HG02571 (cell line): ENCODE data around the gene FKBP1A.
"Not testable (repeated sequence)": the region's sequence is repeated elsewhere in the genome, so short reads cannot be mapped to it uniquely, and the experiment has no call there.

Experiments
- ATAC-seq: cut with Tn5 transposase; IDR thresholded peaks from one replicate; pipeline ENCODE4 v1.9.1; 2021; ENCODE audit warnings: mild to moderate bottlenecking, moderate library complexity; ENCODE audit not compliant: unreplicated experiment

The FKBP1A gene

DNA sequence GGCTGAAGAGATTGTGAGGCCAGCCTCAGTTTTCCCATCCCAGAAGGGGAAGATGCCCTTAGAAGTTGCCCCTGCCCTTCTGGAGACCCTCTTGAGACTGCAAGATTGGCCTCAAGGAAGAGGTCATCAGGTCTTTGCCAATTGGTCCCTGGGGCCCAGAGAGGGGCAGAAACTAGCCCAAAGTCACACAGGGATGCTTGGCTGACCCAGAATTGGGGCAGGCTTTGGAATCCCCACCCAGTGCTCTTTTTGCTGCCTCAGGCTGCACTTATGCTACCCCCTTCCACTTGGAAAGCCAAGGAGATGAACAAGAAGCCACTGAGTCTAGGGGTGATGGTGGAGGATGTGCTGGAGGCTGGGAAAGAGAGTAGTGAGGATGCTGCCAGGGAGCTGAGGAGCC lies 24.9 kb upstream of the FKBP1A start:
- ATAC-seq = no peak

DNA sequence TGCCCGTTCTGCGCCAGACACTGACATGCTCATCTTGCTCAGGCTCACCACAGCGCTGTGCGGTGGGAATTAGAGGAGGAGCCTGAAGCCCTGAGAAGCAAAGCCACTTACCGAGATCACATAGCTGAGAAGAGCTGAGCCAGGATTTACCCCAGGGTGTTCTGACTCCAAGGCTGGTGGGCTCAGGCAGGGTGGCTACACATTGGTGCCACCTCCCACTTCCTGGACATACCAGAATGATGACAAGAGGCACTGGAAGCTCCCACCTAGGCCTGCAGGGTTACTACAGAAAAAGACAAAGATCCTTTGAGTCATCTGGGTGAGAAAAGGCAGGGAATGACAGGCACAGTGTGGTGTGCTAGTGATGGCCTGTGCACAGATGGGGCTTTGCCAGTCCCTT lies 24.4 kb upstream of the FKBP1A start:
- ATAC-seq = no peak

DNA sequence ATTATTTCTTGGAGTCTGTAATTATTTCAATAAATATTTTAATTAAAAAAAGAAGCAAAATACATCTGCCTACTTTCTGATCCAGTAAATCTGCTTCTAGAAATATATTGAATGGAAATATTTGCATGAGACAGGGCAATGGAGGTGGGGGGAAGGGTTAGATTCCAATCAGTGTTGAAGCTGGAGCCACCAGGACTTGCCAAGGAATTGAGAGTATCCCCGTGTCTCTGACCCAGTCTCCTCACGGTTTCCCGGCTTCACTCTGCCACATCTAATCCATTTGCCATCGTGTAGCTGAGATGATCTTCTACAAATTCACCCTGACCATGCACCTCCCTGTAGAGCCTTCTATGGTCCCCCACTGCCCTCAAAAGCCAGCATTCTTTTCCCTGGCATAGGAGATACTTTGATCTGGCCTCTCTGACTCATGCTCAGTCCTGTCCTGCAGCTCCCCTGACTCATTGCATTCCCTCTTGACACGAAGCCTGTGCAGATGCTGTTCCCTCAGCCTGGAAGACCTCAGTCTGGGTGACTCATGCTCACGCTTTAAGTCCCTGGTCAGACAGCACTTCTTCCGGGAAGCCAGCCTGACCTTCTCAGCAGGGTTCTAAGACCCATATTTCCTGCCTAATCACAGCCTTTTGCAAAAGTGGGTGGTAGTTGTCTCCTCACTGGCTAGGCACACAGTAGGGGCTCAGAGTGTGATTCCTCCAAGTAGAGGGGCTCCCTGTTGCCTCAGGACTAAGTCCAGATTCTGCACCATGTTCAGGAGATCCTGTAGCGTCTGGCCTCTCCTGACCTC lies 23.0 kb upstream of the FKBP1A start:
- ATAC-seq = no peak

DNA sequence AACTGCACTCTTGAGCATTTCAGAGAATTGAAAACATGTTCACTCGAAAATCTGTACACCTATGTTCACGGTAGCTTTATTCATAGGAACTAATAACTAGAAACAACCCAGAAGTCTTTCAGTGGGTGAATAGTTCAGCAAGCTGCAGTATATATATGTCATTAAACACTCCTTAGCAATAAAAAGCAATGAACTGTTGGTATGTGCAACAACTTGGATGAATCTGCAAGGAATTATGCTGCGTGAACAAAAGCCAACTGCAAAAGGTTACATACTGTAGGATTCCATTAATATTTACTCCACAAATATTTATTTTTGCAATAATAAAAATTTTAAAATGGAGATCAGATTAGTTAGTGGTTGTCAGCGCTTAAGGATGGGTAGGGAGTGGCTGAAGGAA lies 22.1 kb upstream of the FKBP1A start:
- no peak for ATAC-seq

DNA sequence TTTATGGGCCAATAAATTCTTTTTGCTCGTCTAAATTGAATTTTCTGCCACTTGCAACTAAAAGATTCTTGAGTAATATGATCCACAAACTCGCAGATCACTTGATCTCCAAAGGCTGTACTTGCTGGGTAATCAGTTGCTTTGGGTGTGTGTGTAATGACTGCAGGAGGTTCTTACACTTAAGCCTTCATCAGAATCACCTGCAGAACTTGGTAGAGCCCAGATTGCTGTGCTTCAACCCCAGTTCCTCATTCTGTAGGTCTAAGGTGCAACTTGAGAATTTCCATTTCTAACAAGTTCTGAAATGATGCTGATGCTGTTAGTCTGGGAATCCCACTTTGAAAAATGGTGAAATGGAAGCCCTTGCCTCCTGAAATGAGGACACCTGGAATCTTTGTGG lies 12.9 kb upstream of the FKBP1A start:
- no peak for ATAC-seq

DNA sequence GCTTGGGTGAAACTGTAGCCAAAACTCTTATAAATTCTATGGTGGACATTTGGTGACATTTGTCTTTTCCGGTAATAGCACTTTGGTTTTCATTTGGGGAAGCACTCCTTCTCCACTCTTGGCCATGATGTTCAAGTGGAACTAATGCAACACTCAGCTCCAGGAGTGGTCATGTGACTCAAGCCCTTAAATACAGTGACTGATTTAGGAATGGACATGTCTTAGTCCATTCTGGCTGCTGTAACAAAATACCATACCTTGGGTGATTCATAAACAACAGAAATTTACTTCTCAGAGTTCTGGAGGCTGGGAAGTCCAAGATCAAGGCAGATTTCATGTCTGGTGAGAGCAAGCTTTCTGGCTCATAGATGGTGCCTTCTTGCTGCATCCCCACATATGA lies 10.8 kb upstream of the FKBP1A start:
- ATAC-seq = no peak

DNA sequence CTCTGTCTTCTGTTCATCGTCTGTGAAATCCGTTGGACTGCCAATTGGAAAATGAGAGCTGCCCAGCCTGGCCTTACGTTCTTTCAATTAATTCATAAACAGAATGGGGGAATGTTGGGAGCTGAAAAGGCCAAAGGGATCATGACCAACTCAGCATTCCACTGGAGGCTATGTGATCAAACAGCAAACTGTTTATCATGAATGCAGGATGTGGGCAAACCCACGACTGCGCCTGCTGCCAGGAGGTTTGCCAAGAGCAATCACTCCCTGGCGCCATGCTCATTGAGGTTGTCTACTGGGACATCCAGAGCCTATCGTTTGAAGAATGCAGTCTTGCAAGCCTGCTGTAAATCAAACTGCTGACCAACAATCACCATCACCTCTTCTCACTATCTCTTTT lies 9.3 kb upstream of the FKBP1A start:
- no peak for ATAC-seq

DNA sequence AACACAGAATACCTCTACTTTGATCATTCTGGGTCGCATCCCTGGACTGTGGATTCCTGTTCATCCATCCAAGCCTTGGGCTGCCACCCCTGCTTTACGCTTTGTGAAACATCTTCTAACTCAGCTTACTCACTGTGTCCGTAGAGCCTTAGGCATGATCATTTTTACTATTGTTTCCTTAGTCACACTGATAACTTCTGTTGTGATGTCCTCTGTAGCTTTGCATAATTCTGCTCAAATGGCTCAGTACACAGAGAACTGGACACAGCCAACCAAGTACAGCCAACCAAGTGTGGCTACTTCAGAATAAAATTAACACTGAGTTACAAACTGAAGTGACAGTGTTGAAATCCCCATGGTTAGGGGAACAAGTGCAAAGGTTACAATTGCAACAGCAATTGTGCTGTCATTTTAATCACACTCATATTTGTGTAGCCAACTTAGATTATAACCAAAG lies 8.6 kb upstream of the FKBP1A start:
- no peak for ATAC-seq

DNA sequence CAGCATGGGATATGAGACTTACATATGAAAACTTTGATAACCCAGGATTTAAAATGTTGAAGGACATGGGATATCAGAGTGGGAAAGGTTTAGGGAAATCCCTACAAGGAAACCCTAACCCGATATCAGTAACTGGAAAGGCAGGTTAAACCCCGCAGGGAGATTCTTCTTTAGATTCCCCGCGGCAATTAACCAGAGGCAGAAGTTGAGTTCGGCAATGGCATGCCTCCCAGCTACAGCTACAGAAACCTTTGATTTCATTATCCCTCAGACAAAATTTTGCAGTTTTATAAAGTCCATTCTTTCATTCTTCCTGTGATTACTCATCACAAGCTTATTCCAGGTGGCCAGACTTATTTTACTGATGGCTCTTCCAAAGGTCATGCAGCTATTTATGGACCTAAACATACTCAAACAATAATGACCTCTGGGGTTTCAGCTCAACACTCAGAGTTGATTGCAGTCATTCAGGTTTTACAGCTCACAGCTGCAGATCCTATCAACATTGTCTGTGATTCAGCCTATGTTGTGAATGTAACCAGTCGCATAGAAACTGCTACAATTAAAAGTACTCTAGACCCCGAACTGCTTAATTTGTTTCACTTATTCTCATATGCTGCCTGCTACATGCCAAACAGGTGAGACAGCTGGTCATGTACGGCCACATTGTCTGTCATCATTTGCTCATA lies 7.0 kb upstream of the FKBP1A start:
- not testable (repeated sequence) for ATAC-seq

DNA sequence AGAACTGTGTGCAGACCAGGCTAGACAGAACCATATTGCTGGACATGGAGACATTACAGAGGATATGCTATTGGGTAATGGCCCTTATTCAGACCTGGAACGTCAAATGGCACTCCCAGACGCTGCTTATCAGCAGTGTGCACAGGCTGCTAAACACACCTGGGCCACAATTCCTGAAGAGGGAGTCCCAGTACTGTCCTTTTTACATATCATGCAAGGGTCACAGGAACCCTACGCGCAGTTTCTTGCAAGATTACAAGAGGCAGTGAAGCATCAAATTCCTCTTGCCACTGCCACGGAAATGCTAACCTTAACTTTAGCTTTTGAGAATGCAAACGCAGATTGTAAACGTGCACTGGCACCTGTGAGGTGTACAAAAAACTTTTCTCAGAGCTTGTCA lies 5.3 kb upstream of the FKBP1A start:
- ATAC-seq = not testable (repeated sequence)

DNA sequence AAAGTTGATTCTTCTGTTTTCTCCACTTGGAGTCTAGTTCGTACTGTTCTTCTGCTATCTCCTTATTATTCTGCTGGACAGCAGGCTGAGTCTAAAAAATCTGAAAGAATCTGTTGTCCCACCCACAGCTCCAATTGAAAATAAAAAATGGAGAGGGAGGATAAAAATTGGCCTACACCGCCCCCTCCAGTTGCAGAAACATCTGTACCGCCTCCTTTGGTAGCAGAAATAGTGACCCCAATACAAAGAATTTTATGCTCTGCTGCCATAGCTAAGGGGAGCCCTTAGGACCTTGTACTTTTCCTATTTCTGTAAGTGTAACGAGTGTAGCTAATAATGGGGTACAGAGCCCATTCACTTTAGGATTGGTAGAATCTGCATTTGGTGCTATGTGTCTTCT lies 4.9 kb upstream of the FKBP1A start:
- no peak for ATAC-seq

DNA sequence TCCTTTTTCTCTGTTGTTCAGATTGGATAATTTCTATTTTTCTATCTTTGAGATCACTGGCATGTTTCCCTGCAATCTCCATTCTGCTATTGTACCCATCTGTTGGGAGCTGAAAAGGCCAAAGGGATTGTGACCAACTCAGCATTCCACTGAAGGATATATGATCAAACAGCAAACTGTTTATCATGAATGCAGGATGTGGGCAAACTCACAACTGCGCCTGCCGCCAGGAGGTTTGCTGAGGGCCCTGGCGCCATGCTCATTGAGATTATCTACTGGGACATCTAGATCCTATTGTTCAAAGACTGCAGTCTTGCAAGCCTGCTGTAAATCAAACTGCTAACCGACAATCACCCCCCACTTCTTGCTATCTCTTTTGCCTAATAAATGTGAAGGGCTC lies 3.8 kb upstream of the FKBP1A start:
- ATAC-seq = no peak

DNA sequence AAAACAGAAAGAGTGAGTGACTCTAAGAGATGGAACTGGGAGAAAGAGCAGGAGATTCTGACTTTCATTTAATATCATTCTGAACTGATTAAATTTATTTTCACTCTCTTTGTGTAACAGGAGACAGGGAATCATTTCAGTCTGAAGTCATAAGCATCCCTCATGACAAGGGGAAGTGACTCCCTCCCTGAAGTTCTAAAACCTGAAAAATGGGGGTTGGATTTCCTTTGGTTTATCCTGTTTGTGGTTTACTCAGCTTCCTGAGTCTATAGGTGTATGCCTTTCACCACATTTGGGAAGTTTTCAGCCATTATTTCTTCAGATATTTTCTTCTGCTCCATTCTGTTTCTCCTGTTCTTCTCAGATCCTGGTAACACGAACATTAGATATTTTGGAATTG lies 3.4 kb upstream of the FKBP1A start:
- no peak for ATAC-seq

DNA sequence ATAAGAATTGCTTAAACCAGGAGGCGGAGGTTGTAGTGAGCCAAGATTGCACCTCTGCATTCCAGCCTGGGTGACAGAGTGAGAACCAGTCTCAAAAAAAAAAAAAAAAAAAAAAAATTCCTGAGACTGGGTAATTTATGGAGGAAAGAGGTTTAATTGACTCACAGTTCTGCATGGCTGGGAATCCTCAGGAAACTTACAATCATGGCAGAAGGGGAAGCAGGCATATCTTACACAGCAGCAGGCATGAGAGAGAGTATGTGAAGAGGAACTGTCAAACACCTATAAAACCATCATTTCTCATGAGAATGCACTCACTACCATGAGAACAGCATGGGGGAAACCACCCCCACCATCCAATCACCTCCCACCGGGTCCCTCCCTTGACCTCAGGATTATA lies 1.8 kb upstream of the FKBP1A start:
- no peak for ATAC-seq

DNA sequence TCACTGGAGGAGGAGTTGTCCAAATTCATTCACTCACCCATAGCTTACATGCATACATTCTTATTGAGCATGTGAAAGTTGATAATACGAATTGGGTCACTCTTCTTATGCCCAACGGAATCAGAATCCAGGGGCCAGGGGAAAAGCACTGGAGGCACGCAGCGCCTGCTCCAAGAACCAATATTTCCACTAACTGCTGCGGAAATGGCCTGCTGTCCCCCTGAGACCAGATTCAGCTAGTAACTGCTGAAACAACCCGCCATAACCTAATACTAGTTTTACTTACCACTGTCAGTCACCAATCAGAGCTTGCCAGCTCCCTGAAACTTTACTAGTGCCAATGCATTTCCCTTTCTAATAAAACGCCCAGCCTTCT lies 641 bp upstream of the FKBP1A start:
- ATAC-seq = no peak

DNA sequence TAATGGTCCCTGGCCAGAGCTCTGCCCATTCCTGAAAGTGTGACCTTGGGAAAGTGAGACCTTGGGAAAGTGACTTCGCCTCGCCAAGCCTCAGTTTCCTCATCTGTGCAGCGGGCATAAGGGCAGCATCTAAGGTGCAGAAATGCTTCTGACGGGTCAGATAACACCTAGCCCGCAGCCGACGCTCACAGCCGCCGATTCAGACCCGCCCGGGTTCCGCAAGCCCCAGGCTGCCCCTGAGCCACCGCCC lies 486 bp downstream of the FKBP1A start:
- ATAC-seq = no peak

DNA sequence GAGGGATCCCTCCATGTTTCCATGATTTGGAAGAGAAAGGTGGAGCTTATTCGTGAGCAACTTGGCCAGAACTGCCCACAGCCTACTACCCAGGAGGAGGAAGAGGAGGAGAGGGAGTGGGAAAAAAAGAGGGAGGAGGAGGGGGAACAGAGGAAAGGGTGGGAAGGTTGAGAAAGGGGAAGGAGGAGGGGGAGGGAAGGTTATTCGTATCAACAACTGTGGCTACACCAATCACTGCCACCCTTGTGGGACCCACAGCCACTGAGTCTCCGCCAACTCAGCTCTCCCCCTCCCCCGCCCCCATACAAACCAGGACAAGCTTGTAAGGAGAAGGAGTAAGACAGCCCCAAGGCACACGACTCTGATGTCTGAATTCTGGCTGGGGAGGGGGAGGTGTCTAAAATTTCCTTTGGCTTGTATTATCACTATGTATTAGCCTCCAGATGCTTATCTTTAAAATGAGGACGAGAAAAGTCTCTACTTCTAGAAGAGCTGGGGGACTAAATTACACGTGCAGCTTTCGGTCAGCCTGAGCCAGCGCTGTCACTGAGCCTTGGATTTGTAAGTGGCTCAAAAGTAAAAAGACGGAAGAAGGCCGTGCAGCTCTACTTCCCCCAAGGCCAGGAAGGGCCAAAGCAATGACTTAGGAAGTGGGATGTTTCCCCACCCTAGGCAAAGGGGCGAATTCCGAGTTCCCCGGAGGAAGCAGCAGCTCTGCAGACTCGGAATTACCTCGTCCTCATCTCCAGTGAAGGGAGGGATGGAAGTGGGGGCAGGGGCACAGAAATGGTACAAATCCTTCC lies 1.0 kb downstream of the FKBP1A start:
- ATAC-seq = no peak

DNA sequence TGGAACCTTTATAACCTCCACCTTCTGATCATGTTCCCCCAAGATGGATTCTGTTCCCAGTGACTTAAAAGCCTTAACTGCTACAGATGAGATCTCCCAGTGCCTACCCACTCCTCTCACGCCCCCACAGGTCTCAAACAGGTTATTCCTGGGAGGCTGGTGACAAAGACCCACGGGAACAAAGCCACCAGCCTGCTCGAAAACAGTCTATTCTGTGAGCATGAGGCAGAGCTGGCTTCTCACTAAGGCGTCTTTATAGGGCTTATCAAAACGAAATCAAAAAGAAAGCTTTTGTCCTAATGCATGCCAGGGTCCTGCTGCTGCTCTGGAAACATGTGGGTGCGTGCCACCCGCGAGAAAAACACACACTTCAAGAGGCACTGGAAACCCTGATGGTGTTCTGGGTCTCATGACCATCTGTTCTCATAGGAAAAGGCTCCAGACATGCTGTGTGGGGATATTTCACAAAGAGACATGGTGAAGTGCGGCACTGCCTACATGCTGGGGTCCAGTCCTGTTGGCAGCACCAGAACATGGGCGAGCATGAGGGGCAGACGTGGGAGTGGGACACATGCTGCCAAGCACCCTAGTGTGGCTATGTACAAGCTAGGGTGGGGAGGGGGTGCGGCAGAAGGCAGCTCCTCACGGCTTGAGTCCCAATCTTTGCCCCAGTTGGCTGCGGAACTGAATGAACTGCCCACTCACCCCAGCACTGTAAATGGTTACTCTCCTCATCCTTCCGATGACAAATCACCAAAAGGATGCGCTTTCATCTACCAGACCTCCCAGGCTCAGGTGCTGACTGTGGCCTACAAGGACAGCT lies 2.1 kb downstream of the FKBP1A start:
- ATAC-seq = no peak

DNA sequence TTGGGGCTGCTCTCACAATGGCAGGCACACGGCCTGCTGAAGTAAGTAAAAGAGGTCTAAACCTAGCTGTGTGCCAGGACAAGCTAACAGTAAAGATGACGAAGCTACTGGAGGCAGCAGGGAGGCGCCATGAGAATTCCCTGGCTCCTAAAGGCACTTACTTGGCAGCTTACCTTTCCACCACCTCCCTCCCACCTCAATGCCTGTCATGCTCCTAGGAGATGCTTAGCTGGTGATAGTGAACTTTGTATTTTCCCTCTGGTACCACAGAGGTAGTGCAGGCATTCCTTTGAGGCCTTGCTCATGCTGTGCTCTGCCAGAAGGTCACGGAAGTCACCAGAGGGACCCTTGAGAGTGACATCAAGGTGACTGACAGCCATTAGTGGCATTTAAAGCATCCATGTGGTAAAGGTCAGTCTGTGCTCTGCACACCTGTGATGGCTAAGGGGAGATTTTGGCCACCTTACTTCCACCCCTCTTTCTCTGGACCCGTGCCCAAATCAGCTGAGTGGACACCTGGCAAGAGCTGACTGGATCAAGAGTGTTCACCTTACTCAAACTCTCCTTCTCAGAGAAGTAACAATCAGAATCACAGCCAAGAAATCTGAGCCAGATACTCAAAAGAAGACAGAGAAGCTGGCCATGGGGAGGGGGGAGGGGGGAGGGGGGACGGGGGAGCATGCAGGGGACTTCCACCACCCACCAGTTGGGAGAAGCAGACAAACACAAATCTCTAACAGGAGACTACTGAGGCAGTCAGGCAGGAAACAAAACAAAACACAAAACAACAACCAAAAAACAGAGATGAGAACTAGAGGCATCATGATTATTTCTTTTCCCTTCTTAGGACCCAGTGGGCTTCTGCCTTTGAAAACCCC lies 2.9 kb downstream of the FKBP1A start:
- ATAC-seq = no peak

DNA sequence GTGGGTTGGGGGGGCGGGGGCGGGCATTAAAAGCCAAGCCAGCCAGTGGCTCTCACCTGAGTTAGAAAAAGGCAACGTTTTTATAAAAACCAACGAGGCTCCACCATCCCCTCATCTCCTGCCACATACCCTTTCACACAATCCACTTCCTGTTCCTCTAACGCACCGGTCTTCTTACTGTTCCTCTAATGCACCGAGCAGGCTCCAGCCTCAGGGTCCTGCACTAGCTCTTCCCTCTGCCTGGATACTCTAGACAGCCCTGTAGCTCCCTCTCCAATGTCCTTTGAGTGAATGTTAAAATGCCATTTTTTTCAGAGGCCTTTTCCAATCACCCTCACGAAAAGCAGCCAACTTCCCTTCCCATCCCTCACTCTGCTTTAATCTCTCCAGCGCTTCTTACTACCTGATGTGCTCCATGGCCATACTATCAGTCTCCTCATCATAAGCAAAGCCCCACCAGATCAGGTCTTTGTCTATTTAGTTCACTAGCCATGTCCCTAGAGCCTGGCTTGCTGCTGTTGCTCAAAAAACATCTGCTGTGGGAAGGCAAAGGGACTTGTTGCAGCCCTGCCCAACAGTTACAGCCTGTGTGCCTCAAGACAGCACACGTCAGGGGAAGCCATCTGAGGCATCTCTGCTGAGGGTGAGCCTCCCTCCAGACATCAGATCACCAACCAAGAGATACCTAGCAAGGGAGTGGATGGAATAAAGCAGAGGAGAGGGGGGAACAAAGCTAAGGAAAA lies 3.9 kb downstream of the FKBP1A start:
- ATAC-seq = no peak
